G401 (cell line): ENCODE measurements around the gene TMEM135. TPM values are rescaled to one million over a fixed set of nuclear protein-coding genes. Genes with fewer than 3 reads are reported as not detected.

Source experiments
- DNase-seq: peaks from one replicate; pipeline ENCODE4 v3.0.0-alpha.2; 2015; ENCODE audit warnings: low spot score
- in situ Hi-C: cut with HindIII; loops from 2 replicates; pipeline ENCODE4 v1.10.0; 2016; ENCODE audit warnings: low sequenced_read_pairs, mixed read lengths
- total RNA-seq: library from RNA; depleted of rRNA; stranded (reverse); fragments of >200 nt; shearing (Covaris generic); gene quantifications from 2 replicates; pipeline ENCODE4 v1.2.3, GENCODE V29; 2014

Gene TMEM135
- total RNA-seq, 1 experiment from 2014 or later = 83.3 TPM

DNA sequence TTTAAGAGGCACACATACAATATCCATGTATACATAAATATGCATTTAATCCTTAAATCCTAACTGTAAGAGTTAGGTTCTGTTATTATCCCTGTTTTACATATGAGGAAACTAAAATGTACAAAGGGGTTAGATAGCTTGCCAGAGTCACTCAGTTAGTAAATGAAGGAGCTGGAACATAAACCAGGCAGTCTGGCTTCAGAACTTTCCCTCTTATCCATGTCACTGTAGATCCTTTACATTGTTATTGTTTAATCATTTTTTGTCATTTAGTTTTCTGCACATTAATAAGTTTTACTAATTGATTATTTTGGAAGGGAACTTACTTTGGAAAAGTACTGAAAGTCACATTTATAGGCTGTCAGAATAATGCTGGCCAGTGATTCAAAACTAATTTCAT, 282.4 kb downstream of the TMEM135 start:
- in situ Hi-C loops = no loop called here
- DNase-seq = no peak

- no peak for DNase-seq
- in situ Hi-C loops = no loop called here
Observed at GRCh38 chr11:87322568-87322967, 284.8 kb downstream of the TMEM135 start.

DNA sequence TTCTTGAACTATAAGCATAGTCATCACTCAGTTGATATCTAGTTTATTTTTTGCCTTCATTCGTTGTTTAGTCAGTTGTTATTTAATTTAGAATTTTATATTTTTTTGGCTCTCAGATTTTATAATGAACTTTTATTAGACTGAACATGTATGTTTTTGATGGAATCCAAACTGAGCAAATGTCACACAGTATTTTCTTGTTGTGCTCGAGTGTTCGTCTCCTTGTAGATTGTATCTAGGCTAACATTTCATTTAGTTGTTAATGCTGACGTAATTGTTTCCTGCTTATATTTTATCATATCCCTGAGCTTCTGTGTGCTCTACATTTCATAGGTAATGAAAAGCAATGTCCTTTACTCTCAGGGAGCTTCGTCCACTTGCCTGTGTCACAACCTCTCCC, 286.2 kb downstream of the TMEM135 start:
- DNase-seq = no peak
- in situ Hi-C loops = no loop called here

DNA sequence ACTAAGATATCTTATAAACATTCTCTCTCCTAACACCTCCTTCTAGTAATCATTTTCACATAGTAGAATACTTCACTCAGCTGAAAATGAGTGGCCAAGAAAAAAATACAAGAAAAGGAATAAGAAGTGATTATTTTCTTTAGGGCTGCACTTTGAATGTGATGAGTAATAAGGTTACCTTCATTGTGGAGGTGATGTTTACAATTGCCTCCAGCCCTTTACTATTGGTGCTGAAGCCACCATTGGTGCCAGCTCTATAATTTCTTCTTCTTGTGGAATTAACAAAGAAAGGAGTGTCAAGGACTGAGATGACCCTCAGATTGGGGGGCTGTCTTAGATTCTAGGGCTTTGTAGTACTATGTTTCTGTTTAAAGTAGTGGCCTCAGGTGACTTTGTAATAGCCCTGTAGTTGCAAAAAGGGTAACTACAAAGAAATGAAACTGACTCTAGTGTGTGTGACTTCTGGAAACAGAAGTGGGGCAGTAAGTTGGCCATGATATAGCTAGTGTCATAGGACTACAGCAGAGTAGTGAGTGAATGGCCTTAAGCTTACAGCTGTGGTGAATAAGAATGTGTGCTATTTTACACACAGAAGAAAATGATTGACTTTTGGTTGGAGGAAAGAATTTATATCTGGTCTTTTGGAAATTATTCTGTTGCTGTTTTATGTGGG, 287.2 kb downstream of the TMEM135 start:
- in situ Hi-C loops = no loop called here
- no peak for DNase-seq

- in situ Hi-C loops = no loop called here
Observed at GRCh38 chr11:87325490-87325872, 287.7 kb downstream of the TMEM135 start.

GRCh38 chr11:87326594-87326993, 288.9 kb downstream of the TMEM135 start:
- DNase-seq = no peak
- in situ Hi-C loops = no loop called here

More at GRCh38 chr11:87325490-87325872, 287.7 kb downstream of the TMEM135 start:
- no peak for DNase-seq

DNA sequence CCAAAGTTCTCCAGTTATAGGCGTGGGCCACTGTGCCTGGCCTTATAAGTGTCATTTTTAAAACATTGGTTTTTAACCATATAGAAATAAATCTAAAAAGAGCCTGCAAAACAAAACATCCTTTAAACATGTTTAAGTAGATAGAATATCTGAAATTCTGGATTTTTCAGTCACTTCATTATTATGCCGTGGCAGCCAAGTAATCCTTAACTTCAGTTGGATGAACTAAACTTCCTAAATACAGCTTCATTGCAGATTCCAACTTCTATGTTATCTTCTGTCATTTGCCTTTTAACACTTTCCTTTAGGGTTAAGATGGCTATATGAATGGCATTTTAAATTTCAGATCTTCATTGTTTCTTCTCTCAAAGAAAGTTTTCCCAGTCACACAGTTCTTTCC, 291.4 kb downstream of the TMEM135 start:
- in situ Hi-C loops = no loop called here
- no peak for DNase-seq

- DNase-seq = no peak
- in situ Hi-C loops = no loop called here
Observed at GRCh38 chr11:87330187-87330601, 292.5 kb downstream of the TMEM135 start.

- DNase-seq = no peak
- in situ Hi-C loops = no loop called here
Observed at GRCh38 chr11:87331273-87331672, 293.5 kb downstream of the TMEM135 start.

- in situ Hi-C loops = no loop called here
- DNase-seq = no peak
Observed at GRCh38 chr11:87338046-87338639, 300.4 kb downstream of the TMEM135 start.

GRCh38 chr11:87339416-87339815, 301.7 kb downstream of the TMEM135 start:
- DNase-seq = no peak
- in situ Hi-C loops = no loop called here

DNA sequence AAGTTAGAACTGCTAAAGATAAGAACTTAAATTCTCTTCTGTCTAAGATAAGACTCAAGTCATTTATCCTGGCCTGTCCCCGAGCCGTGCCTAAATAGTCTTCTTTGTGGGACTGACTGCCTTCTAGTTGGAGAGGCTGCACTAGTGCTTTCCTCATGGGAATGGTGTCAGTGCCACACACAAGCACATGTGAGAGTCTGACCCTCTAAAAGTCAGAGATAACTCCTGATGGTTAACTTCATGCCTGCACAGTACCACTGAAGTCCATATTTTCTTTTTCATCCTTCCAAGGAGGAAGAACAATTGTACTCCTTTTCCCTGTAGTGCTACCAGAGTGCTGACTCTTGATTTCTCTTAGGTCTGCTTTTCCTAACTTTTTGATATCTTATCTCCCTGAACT, 309.7 kb downstream of the TMEM135 start:
- in situ Hi-C loops = no loop called here
- DNase-seq = no peak

GRCh38 chr11:87347854-87348253, 310.1 kb downstream of the TMEM135 start:
- in situ Hi-C loops = no loop called here
- no peak for DNase-seq

GRCh38 chr11:87351676-87352075, 313.9 kb downstream of the TMEM135 start:
- DNase-seq = no peak
- in situ Hi-C loops = no loop called here

GRCh38 chr11:87352759-87353707, 315.3 kb downstream of the TMEM135 start:
- DNase-seq = peak; percentile 76
- in situ Hi-C loops = no loop called here

GRCh38 chr11:87353771-87354345, 316.1 kb downstream of the TMEM135 start:
- in situ Hi-C loops = no loop called here
- DNase-seq = no peak

GRCh38 chr11:87355596-87355995, 317.9 kb downstream of the TMEM135 start:
- no peak for DNase-seq
- in situ Hi-C loops = no loop called here

DNA sequence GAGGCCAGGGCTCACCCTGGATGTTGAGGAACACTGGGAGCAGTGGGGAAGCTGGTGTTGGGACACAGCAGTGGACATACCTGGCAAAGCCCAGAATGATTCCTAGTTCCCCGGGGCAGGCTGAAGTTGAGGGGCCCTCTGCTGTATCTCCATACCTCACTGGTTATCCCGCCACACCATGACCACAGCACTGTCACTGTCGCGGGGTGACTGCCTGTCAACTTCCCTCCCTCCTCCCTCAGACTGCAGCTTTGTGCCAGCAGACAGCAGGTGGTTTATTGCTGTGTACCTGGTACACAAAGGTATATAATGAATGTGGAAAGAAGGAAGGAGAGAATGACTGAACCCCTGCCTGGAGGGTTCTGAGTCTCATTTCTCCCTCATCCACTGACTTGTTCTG, 318.7 kb downstream of the TMEM135 start:
- no peak for DNase-seq
- in situ Hi-C loops = no loop called here

- no peak for DNase-seq
- in situ Hi-C loops = no loop called here
Observed at GRCh38 chr11:87358461-87358860, 320.7 kb downstream of the TMEM135 start.

- DNase-seq = no peak
- in situ Hi-C loops = no loop called here
Observed at GRCh38 chr11:87359401-87359800, 321.7 kb downstream of the TMEM135 start.
